GM19328 (cell line): ENCODE results near the gene C3orf20.
"Not testable (repeated sequence)": the region's sequence is repeated elsewhere in the genome, so short reads cannot be mapped to it uniquely, and the experiment has no call there.

Source experiments
- ATAC-seq: cut with Tn5 transposase; IDR thresholded peaks from one replicate; pipeline ENCODE4 v1.9.1; 2021; ENCODE audit warnings: mild to moderate bottlenecking, moderate library complexity; ENCODE audit not compliant: unreplicated experiment

C3orf20 gene

DNA sequence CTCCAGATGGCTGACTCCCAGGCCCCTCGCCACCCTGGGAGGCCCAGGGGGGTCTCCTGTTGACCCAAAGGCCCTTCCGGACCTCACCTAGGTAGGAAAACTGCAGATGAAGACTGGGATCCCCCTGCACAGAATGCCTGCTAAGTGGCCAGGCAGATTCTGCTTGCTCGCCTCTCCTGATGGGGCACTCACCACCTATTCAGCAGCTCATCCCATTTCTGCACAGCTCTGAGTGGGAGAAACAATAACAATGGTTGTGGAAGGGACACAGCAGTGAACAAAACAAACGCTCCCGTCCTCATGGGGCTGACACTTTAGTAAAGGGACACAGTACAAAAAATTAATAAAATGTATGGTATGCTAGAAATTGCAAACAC lies 118.9 kb downstream of the C3orf20 start:
- ATAC-seq = no peak

GRCh38 chr3:14794435-14794834 lies 119.5 kb downstream of the C3orf20 start:
- ATAC-seq = no peak

- no peak for ATAC-seq
Observed at GRCh38 chr3:14795996-14796395, 121.1 kb downstream of the C3orf20 start.

- ATAC-seq = no peak
Observed at GRCh38 chr3:14796403-14797077, 121.6 kb downstream of the C3orf20 start.

- ATAC-seq = no peak
Observed at GRCh38 chr3:14797731-14798130, 122.8 kb downstream of the C3orf20 start.

DNA sequence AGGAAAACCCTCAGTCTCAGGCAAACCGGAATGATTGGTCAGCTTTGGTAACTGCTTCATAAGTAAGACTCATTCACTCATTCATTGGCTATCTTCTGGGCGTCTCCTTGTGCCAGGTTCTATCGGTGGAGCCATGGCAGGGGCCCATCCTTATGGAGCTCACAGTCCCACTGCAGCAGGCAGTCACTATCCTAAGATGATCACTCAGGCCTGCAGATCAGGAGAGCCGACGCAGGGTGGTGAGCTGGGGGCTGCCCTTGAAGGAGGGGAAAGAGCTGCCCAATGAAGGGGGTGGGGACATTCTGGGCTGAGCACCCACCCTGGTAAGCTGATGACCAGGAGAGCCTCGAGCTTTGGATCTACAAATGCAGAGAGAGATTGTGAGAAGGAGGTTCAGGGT lies 123.3 kb downstream of the C3orf20 start:
- ATAC-seq = no peak

DNA sequence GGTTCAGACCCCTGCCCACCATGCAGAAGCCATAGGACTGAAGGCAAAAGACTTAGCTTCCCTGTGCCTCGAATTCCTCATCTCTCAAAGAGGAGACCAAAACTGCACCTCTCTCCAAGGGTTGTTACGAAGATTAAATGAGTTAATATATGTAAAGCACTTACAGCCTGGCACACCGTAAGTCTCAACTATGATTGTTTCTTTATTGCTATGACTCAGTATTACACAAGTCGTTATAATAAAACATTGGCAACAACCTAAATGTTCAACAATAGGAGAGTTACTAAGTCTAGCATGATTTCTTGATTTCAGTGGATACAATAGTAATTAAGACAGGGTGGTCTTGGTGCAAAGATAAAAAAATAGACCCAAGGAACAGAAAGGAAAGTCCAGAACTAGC lies 124.2 kb downstream of the C3orf20 start:
- no peak for ATAC-seq

DNA sequence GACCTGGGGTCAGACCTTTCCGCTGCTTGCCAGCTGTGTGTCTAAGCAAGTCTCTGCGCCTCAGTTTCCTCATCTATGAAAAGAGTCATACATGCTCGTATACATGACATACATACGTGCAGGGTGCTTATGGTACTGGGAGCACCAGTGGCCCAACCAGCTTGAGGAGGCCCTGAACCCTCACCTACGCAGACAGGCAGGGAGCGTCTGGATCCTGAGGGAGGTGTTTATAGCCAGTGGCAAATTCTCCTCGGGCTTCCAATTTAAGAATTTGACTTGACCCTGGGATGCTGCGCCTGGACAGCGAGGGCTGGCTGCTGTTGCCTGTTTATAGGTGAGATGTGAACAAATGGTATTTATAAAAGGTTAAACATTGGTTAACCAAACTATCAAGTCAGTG lies 126.1 kb downstream of the C3orf20 start:
- ATAC-seq = no peak

GRCh38 chr3:14801668-14802380 lies 126.9 kb downstream of the C3orf20 start:
- ATAC-seq = no peak

DNA sequence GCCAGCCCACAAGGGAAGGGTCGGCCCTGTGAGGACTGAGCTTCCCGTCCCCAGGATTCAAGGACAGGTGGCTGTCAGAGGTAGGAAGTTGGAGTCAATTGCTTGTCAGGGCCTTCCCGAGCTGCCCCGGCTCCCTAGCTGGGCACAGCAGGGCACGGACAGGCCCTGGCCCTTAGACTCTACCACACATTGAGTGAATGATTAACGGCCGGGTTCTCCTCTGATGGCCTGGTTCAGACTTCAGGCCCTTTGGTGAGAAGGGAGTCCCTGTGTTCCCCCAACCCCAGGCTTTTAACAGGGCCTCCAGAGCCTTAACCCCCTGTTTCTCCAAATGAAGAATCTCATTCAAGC lies 127.4 kb downstream of the C3orf20 start:
- no peak for ATAC-seq

GRCh38 chr3:14803101-14803980 lies 128.4 kb downstream of the C3orf20 start:
- no peak for ATAC-seq

DNA sequence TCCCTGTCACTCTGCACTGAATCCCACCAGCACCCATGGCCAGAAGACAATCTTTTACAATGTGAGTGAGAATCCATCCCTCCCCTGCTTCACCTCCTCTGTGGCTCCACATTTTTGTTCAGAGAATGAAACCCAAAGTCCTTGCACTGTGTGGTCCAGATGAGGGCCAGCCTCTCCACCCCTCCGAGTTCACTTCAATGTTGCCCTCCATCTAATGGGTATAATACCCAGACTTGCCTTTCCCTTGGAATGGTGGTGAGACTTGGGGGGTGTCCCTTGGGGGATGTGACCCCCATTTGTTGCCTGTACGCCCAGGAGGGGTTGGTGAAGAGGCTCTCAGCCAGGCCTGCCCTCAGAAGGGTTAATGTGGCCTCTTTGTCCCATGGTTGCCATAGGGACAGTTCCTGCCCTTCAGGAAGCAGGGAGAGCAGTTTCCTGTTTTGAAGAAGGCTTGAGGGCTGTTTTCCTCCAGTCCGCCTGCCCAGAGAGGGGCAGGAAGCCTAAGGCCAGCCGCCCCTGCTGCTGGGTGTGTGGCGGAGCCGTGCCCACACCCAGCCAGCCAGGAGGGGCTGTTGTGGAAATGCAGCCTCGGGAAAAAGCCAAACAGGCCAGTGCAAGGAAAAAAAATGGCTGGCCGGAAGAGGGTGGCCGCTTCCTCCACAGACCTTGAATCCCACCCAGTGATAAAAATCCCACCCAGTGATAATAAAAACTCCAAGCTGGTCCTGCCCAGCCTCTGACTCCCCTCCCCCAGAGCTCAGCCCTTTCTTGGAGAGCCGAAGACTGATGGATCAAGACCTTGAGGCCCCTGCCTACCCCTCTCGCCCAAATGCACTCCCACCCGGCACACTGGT lies 129.3 kb downstream of the C3orf20 start:
- no peak for ATAC-seq

DNA sequence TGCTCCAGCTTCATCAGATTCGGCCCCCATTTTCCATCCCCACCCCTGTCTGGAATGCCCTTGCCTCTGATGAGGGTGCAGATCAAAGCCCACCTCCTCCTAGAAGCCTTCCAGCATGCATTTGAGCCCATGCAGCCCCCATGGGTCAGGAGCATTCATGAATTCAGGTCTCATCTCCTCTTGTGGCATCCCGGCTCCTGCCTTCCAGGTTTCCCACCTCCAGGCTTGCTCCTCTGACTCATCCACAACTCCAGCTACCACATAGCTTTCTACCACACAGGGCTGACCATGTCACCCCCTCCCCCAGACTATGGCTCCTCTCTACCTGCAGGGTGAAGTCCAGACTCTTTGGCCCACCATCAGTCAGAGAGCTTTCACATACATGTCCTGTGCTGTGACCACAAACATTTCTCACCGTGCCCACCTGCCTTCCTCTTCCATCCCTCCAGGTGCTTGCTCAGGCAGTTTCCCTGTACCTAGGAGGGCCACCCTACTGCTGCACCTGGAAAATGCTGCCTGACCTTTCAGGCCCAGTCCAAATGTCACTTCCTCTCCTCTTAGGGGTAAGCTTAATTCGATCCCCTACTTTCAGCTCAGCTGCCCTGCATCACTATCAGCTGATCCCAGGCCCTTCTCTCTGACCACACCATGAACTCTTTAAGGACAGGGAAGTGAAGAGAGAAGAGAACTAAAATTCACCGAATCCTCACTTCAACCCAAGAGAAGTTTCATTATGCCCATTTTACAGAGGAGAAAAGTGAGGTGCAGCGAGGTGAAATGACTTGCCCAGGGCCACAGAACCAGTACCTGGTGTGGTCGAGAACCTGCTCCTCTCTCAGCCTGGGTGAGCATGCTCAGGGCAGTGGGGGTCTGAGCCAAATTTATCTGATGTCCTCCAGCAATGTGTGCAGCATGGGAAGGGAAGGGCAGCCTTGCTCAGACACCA lies 130.2 kb downstream of the C3orf20 start:
- no peak for ATAC-seq

- ATAC-seq = no peak
Observed at GRCh38 chr3:14805961-14806537, 131.1 kb downstream of the C3orf20 start.

- no peak for ATAC-seq
Observed at GRCh38 chr3:14806641-14807263, 131.8 kb downstream of the C3orf20 start.

- no peak for ATAC-seq
Observed at GRCh38 chr3:14808025-14808424, 133.1 kb downstream of the C3orf20 start.

DNA sequence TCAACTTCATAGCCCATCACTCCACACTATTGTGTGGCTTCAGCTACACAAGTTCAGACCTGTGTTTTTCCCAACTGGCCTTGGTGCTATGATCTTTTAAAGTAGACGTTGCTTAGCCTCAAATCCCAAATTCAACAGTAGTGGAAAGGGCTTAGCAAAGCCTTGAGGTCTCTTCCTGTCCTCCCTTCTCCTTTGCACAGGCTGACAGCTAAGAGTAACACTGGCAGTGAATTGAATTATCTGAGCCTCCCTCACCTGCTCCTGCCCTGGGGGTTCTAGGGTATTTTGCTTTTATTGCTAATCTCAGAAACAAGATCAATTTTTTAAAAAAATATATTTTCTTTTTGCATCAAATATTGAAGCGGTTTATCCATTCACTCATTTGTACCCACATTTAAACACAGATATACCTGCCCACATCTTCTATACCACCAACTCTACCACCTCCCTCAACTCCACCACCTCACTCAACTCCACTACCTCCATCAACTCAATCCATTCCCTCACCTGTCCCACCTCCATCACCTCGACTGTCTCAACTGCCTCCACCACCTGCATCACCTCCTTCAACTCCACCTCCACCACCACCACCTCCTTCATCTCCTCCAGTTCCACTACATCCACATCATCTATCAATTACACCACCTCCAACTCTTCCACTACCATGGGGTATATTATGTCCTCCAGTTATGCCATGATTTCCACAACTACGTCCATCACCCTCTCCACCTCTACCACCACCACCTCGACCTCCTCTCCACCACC lies 133.7 kb downstream of the C3orf20 start:
- ATAC-seq = no peak

DNA sequence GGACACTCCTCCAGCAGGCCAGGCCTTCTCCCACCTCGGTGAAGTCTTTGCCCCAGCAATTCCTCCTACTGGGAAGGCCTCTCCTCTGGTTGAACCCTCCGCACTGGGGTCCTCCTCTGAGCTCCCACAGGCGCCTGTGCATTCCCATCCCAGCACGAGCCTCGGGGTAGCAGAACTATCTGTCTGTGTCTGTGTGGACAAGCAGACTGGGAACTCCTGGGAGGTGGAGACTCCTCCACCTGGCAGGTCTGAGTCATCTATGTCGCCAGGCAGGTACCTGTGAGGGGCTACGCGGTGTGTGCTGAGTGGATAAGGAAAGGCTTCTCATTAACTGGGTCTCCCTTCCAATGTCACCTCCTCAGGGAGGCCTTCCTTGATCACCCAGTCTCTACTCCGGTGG lies 134.7 kb downstream of the C3orf20 start:
- not testable (repeated sequence) for ATAC-seq
